ENCODE data around the gene HPCAL4.

Gene HPCAL4

GRCh38 chr1:39646232-39647081 lies 44.8 kb downstream of the HPCAL4 start:
- no peak for DNase-seq

- no peak for DNase-seq
Observed at GRCh38 chr1:39645411-39646043, 45.7 kb downstream of the HPCAL4 start.

- no peak for DNase-seq
Observed at GRCh38 chr1:39643705-39644104, 47.5 kb downstream of the HPCAL4 start.

- no peak for DNase-seq
Observed at GRCh38 chr1:39642796-39643195, 48.4 kb downstream of the HPCAL4 start.

- no peak for DNase-seq
Observed at GRCh38 chr1:39640861-39641260, 50.4 kb downstream of the HPCAL4 start.

GRCh38 chr1:39639305-39640130 lies 51.7 kb downstream of the HPCAL4 start, which contains the start of gene HEYL:
HEYL (minus strand) TSS chr1:39639643; CDS start chr1:39639625, 18 bp downstream.
- DNase-seq: no peak

GRCh38 chr1:39638965-39639304 lies 52.3 kb downstream of the HPCAL4 start:
- DNase-seq: no peak

- DNase-seq: no peak
Observed at GRCh38 chr1:39637361-39637760, 53.9 kb downstream of the HPCAL4 start.

- DNase-seq: no peak
Observed at GRCh38 chr1:39635871-39636210, 55.4 kb downstream of the HPCAL4 start.

GRCh38 chr1:39635205-39635870 lies 55.9 kb downstream of the HPCAL4 start:
- DNase-seq: no peak

- DNase-seq: no peak
Observed at GRCh38 chr1:39633422-39633821, 57.8 kb downstream of the HPCAL4 start.

GRCh38 chr1:39632682-39633417 lies 58.4 kb downstream of the HPCAL4 start:
- DNase-seq: no peak

GRCh38 chr1:39632323-39632681 lies 58.9 kb downstream of the HPCAL4 start:
- DNase-seq: no peak

GRCh38 chr1:39631361-39632322 lies 59.6 kb downstream of the HPCAL4 start:
- no peak for DNase-seq

GRCh38 chr1:39628807-39629350 lies 62.4 kb downstream of the HPCAL4 start:
- DNase-seq: no peak

All from NCI-H2081 treated with DMSO at 0.1 percent for 48 hours (cell line).